C4-2B (cell line): Measurements from ENCODE around the gene CCSAP.

Experiments
- ZFX ChIP-seq: fragments of 450-650 bp; IDR thresholded peaks from 2 replicates; pipeline ENCODE4 v1.6.1; 2017
- TF ChIP-seq, protein P1 (sequence below): fragments of 450-650 bp; conservative IDR thresholded peaks from 2 replicates; pipeline ENCODE4 v1.5.1; 2017; ENCODE audit warnings: mild to moderate bottlenecking

- TF ChIP-seq, protein P1, sequence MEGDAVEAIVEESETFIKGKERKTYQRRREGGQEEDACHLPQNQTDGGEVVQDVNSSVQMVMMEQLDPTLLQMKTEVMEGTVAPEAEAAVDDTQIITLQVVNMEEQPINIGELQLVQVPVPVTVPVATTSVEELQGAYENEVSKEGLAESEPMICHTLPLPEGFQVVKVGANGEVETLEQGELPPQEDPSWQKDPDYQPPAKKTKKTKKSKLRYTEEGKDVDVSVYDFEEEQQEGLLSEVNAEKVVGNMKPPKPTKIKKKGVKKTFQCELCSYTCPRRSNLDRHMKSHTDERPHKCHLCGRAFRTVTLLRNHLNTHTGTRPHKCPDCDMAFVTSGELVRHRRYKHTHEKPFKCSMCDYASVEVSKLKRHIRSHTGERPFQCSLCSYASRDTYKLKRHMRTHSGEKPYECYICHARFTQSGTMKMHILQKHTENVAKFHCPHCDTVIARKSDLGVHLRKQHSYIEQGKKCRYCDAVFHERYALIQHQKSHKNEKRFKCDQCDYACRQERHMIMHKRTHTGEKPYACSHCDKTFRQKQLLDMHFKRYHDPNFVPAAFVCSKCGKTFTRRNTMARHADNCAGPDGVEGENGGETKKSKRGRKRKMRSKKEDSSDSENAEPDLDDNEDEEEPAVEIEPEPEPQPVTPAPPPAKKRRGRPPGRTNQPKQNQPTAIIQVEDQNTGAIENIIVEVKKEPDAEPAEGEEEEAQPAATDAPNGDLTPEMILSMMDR, result no peak
- TF ChIP-seq ZFX, result no peak
Observed at GRCh38 chr1:229360420-229360819, 17.6 kb upstream of the CCSAP start.
